COLO668 (cell line): Measurements from ENCODE around the gene ADCY2.

Experiments
- DNase-seq: peaks from one replicate; lab custom pipeline; 2025; ENCODE audit not compliant: unreplicated experiment; lab: John Stamatoyannopoulos, UW

The ADCY2 gene

DNA sequence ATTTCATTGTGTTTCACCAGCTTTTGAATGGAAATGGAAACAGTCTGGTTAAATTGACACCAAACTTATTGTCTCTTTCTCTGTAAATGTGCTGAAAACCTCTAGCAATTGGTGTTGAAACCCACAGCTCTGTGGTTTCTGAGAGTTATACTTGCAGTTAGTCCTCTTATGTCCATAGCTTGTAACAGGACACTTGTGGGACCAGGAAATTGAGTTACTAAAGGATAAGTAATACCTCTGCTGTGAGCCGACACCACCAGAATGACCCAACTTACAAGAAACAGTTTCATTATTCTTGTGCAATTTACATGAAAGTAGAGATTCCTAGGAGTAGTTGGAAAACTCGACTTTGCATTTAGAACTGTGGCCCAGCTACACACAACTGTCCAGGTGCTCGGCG lies 263.5 kb downstream of the ADCY2 start:
- DNase-seq: no peak

DNA sequence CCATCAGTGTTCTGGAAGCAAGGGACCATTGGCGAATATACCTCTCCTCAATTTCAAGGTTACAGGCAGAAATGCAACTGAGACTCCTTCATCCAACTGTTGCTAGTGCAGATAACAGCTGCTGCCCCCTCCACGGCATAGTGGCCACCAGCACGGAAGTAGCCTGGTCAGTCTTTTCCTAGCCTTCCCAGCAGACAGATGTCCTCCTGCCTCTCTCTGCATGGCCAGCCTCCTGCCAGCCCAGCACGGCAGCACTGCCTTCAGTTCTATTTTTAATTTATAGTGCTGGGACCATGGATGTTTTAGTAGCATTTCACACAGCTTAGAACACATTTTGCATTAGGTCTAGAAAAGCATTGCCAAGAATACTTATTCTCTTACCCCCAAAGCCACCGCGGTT lies 266.4 kb downstream of the ADCY2 start:
- no peak for DNase-seq

DNA sequence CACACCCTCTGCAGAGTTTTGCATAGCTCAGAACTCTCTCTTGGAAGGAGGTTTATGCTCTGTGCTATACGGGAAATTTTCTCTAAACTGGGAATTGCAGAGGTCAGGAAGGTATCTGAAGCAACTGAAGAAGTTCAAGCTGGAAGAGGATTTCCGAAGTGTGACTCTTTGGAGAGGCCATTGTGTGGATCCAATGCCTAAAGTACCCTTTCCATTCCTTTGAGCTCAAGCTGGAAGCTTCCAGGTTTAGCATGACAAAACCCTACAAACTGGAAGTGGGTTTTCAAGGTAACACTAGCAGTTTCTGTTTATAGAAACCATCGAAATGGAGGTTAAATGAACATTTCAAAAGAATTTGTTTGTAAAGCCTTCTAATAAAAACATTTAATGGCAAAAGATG lies 267.9 kb downstream of the ADCY2 start:
- DNase-seq: no peak

DNA sequence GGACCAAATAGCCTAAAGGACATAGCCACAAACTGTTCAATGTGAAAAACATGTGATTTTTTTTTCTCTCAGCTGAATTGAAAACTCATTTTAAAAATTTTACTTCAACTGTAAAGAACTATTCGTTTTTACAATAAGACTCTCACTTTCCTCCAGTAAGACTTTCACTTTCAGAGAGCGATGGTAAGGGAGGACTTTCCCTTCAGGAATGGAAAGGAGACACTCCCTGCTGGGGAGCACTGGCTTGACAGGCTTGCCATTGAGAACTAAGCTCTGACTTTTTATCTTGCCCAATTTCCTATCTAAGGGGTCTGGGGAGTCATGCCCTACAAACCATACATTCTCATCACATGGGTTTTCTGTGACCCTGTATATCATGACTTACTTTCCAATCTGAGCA lies 268.3 kb downstream of the ADCY2 start:
- no peak for DNase-seq

DNA sequence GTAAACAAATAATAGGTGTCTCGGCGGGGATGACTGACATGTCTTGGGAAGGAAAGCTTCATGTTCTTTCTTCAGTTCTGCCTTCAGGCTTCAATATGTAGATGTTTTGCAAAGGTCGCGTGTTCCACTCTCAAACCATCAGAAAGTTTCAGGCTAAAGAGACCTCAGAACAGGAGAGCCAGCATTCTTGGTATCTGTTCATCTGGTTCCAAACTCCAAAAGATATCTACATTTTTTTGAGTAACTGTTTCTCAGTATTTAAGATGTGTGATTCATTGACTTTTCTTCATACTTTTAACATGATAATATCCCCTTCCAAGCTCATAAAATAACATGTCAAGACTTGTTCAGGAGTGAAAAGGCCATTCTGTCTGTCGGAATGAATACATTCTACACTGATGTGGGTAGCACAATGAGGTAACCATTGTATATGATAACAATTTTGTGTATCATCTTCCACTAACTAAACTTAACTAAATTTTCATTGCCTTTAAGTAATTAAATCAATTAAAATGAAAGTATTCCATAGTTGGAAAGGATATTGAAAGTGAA lies 271.4 kb downstream of the ADCY2 start:
- no peak for DNase-seq

DNA sequence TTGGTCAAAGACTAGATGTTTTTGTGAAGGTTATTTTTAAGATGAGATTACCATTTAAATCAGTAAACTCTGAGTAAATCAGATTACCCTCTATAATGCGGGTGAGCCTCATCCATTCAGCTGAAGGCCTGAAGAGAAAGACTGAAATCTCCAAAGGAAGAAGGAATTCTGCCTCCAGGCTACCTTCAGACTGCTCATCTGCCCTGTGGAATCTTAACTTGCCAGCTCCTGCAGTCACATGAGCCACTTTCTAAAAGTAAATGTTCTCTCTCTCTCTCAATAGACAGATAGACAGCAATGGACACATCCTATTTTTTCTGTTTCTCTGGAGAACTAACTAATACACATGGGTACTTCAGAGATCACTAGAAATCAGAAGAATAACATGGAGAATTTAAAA lies 272.2 kb downstream of the ADCY2 start:
- no peak for DNase-seq

DNA sequence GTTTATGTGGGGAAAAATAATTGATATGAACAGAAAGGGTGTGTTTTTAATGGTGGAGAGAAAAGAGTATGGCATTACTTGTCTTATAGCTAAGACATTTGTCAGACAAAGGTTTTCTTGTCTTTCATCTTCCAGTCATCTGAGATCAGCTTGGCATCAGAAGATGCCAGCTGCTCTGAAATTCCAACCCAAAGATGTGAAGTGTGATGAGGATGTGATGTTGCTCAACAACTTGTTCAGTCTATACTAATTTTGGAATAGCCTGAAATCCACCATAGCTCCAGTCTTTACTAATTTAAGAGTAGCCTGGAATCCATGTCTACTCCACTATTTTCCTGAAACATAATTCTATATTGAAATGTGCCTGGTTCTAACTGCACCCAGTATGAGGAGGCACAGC lies 272.7 kb downstream of the ADCY2 start:
- no peak for DNase-seq

DNA sequence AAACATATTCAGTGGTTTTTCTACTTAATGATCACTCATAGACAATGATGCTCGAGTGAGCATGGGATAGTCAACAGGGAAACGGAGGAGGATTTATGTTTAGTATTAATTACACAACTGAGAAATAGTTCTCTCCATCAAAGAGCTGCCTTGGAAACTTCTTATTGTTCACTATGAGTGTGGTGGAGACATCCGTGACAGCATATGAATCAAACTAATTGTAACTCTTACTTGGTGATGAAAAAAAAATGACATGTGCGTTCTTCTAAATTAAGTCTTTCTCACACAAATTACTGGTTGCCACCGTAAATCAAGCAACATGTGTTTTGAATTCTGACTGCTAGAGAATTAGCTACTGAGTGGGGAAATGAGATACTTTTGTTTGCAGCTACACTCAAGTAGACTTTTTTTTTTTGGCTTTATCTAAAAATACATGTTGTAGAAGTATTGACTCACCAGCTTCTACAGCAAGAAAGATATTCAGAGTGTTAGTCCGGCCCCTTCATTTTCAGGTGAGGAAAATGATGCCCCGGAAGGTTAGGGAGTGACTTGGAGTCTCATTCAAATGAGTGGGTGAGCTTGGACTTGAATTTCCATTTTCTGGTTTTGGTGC lies 275.5 kb downstream of the ADCY2 start:
- no peak for DNase-seq

DNA sequence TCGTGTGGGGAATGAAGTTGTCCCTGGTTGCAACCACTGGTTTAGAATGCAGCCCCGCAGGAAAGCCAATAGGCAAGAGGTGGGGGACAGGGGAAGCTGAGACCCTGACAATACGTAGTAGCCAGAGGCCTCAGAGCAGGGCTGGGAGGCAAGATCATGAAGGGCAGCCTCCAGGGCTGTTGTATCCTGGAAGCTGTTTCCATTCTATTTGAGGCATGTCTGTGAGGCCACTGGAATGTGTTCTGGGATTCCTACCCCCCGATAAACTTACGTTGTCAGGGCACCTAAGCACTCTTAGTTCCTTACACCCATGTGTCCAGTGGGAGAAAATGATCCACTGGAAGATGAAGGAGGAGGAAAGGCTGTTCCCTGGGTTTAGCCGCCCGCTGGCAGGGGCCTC lies 277.7 kb downstream of the ADCY2 start:
- DNase-seq: no peak

DNA sequence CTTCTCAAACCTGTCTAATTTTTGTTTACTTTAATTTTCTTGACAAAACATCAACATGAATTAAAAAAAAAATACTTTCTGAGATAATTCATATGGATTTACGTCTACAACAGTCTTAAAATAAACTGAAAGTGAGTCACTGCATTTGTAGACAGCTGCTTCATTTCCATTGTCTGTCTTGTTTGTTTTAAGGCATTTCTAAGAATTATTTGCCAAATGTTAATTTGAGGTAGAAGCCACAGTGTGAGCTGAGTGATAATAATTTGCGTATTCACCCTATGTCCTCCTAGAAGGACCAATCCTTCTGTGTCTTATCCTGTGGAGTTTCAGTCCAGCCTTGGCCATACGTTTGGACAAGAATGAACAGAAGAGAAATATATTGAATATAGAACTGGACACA lies 280.5 kb downstream of the ADCY2 start:
- DNase-seq: no peak

DNA sequence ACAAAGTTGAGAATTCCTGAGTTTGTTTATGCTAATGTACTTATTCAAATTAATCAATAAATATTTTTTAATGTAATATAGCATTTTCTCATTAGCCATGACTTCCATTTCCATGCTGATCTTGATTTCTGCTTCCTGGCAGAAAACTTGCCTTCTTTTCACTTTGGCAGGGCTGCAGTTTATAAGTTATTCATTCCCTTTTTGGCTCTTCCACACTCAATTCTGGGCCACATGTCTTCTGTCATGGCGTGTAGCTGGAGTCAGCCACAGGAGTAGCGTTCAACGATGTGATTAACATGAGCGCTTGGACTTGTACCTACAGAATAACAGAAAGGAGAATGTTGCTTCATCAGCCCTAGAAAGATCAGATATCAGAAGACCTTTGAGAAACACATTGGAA lies 282.1 kb downstream of the ADCY2 start:
- DNase-seq: no peak

DNA sequence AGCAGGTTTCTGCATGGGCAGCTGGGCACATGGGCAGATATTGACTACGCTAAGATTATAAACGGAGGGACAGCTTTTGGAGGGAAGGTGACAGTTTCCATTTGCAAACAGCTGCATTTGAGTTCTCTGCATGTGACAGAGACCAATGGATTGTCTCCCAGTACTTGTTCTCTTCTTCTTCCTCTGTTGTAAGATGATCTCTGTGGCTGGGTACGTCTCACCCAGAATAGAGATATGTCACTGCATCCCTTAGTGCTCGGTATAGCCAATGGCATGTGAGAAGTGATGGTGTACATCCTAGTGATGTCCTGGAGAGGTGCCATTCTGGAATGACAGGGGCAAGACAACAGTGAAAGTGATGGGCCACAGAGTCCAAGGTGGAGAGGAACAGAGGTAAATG lies 283.7 kb downstream of the ADCY2 start:
- DNase-seq: no peak

DNA sequence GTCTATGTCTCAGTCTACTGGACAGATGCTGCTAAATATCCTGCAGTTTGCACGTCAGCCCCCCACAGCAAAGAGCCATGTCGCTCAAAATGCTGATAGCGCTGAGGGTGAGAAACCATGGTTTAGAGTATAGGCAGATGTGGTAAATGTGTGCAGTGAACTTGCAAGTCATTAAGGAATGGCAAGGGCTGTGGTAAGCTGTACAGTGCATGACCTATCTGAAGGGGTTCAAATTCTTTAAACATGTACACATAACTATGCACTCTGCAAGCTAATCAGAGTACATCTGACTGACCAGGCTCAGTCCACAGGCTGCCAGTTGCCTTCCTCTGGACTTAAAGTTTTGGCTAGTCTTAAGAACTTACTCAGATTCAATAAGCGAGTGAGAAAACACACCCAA lies 284.3 kb downstream of the ADCY2 start:
- no peak for DNase-seq

DNA sequence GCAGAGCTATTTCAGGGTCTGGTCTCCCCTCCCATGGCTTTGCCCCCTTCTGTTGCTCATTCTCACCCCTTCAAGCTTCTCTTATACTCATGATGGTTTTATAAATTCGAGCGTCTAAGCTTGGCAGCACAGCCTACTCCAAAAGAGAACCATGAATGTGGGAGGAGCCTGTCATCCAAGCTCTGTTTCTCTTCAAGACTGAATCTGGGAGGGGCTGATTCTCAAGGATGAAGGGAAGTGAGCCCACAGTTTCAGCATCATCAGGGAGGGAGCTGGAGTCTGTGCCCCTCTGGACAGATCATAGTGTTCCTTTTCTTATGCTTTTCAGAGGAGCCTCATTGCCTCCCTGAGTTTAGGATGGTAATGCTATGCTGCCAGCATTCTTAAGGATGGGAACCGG lies 286.4 kb downstream of the ADCY2 start:
- DNase-seq: no peak

DNA sequence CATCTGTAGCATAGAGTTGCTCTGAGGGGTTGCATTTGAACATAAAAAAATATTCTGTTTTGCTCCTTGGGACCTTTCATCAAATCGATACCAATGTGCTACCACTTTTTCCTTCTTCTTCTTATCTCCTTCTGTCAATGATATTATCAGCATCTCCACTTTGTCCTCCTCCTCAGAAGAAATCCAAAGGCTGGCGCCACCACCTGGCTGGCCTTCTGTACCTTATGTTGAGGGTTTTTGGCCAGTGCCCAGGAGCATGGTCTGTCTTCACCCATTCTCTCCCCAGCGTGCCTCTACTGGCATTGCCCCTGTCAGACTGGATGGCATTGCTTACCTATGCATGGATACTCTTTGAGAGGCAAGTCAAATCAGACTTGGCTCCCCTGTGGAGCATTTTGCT lies 287.8 kb downstream of the ADCY2 start:
- DNase-seq: no peak

DNA sequence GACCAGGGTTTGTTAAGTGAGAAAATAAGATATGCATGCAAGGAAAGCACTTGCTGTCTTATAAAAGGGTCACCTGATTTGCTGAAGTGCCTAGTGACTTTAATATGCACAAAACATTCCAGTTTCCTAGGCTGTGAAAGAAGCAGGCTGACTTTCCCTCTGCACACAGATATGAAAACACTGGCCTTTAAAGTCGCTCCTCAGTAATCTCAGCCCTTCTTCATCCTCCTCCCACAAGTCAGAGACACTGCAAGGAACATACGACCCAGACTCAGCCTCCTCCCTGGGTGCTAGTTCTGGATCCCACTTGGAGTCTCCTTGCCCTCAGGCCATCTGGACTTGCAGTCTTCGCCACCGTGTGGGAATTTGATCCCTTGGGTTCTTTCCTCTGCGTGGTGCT lies 288.9 kb downstream of the ADCY2 start:
- no peak for DNase-seq

DNA sequence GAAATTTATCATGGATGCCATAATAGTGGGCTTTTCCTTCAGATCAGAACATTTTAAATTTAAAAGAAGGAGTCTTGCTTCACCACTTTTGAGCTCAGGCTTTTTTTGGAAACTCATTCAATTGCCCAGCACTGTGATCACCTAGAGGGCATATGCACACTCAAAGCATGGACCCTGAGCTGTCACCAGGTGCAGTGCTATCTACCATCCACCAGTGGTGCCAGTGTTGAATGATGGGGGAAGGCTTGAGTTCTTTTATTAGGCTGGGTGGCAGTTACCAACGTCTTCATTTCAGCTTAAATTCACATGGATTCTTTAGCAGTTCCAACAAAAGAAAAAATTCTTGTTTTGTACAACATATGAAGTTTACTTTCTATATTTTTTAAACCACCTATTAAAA lies 290.9 kb downstream of the ADCY2 start:
- no peak for DNase-seq

DNA sequence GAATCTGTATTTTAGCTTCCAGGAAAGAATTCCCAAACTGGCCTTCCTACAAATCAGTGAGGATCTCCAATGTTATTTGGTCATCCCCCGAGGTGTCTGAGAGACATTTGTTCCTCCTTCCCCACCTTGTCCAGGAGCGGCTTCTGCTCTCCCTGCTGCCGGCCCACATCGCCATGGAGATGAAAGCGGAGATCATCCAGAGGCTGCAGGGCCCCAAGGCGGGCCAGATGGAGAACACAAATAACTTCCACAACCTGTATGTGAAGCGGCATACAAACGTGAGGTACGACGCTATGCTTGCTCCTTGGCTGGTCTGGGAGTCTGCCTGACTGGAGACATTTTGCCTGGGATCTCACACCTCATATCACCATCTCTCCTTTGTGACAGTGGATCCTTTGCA lies 294.6 kb downstream of the ADCY2 start:
- DNase-seq: no peak

DNA sequence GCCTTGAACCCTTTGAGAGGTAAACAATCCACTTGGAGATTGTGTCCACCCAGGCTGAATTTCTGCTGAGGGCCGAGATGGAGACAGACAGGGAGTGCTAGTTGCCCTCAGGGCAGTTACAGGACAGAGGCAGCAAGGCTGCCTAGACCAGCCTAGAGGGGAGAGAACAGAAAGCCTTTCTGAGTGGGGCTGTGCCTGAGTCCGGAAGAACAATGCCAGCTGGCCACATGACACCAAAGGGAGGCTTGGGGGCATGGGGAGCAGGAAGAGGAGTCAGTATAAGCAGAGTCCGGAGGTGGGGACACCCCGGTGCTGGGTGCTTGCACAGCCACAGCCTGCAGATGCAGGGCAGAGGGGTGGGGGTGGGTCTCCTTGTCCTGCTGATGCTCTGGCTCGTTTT lies 309.3 kb downstream of the ADCY2 start:
- DNase-seq: no peak

DNA sequence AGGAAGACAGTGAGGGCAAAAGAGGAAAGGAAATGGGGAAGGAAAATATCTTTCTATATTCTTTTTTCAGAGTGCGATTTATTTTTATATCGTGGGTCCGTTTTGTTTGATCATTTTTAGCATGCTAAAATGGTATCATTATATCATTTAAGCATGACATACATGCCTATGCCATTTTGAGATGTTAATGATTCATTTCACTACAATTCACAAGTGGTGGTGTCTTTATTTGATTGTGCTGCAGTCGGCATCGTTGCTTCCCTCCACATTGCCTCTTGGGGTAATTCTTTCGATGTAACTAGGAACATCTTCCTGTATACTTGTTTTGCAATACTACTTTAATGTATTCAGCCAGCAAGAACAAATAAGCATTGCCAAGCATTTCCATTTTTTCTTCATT lies 309.8 kb downstream of the ADCY2 start:
- DNase-seq: no peak

DNA sequence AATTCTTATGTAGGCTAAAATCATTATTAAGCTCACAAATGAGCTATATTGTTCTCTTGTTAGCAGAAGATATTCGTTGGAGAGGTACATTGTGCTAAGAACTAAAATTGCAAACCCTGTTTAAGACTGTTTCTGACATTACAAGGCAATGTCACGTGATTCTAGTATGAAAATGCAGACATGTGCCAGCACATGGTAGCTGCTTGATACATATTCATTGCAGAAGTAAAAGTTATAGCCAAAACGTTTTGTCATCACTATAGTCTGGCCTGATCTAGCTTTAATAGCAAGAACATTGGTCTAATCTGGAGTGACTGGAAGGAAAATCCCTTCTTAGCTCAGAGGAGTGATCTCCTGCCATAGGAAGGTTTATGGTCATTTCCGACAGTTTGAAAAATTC lies 310.3 kb downstream of the ADCY2 start:
- no peak for DNase-seq

DNA sequence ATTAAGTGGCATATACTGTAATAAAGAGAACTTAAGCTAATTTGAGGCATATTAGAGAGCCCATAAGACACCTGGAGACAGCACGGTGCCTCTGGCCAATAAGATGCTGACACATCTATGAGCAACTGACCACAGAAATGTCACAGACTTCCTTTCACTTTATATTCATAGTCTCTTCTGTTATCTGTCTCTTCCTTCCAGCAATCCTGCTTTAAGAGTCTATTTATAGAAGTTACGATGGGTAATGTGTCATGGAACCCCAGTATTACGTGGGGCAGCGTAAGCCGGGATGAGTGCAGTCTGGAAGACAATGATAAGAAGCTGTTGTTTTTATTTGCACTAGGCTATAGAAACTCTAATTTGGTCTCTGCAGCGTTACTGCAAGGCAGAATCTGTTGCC lies 318.2 kb downstream of the ADCY2 start:
- DNase-seq: no peak

DNA sequence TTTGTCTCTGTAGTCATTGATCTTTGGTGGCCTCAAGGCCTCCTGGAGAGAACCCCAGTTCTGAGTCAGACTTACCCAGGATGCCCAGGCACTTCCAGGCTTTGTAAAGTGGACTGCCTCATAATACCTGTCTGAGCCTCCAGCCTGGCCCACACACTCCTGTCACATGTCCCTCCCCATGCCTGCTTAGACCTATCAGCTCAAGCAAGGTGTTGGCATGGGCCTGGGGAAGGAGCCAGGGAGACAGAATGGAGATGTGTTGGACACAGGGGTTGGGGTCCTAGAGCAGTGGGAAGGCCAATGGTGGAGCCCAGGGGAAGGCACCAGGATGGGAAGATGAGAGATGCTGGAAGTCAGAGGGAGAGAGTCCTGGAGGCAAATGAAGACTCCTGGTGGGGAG lies 318.8 kb downstream of the ADCY2 start:
- DNase-seq: no peak

DNA sequence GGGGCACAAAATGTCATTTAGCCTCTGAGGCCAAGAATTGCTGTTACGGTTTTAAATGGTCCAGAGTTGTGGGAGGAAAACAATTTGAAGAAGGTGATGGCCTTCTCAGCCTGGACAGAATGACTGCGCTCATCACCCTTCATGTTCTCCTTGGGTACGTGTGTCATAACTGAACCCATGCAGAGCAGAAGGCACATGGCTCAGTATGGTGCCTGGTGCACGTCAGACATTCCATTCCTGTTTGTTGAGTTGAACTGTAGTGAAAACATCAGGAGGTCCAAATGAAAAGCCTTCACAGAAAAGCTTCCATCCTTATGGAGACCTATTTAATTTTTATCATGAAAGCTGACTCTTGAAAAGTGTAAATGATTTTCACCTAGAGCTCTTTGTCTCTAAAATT lies 321.8 kb downstream of the ADCY2 start:
- no peak for DNase-seq
